NCI-H526 treated with DMSO at 0.1 percent for 48 hours (cell line): Measurements from ENCODE around the gene HMGCL.
A peak's percentile ranks its signal among the peaks of the same experiment; 100 is the strongest.

Experiments
- DNase-seq: peaks from one replicate; lab custom pipeline; 2025; lab: John Stamatoyannopoulos, UW

HMGCL gene

GRCh38 chr1:23774174-23774880 lies 50.9 kb downstream of the HMGCL start:
- DNase-seq = no peak

- DNase-seq = peak; percentile 37
Measured at GRCh38 chr1:23772854-23773242, 52.4 kb downstream of the HMGCL start.

- peak; percentile 55 for DNase-seq
Measured at GRCh38 chr1:23772049-23772853, 53.0 kb downstream of the HMGCL start.

- no peak for DNase-seq
Measured at GRCh38 chr1:23768733-23769132, 56.5 kb downstream of the HMGCL start.

GRCh38 chr1:23763041-23763577 lies 62.1 kb downstream of the HMGCL start:
- no peak for DNase-seq

- DNase-seq = no peak
Measured at GRCh38 chr1:23759277-23759676, 66.0 kb downstream of the HMGCL start.

- DNase-seq = no peak
Measured at GRCh38 chr1:23757812-23758211, 67.4 kb downstream of the HMGCL start.

GRCh38 chr1:23756676-23757075 lies 68.6 kb downstream of the HMGCL start:
- no peak for DNase-seq

- no peak for DNase-seq
Measured at GRCh38 chr1:23752909-23753308, 72.3 kb downstream of the HMGCL start.
